Measurements from ENCODE around the gene SUV39H2.
"Not testable (repeated sequence)": the region's sequence is repeated elsewhere in the genome, so short reads cannot be mapped to it uniquely, and the experiment has no call there.

SUV39H2 gene

GRCh38 chr10:14936584-14936983, 57.9 kb downstream of the SUV39H2 start:
- DNase-seq (ENCODE audit: low spot score): no peak

- DNase-seq (ENCODE audit: low spot score): not testable (repeated sequence)
These were observed 60.3 kb downstream of the SUV39H2 start for GRCh38 chr10:14938971-14939370.

- DNase-seq (ENCODE audit: low spot score): not testable (repeated sequence)
These were observed 63.7 kb downstream of the SUV39H2 start for GRCh38 chr10:14942147-14942949.

- not testable (repeated sequence) for DNase-seq (ENCODE audit: low spot score)
These were observed 64.3 kb downstream of the SUV39H2 start for GRCh38 chr10:14942950-14943338.

- DNase-seq (ENCODE audit: low spot score): no peak
These were observed 66.4 kb downstream of the SUV39H2 start for GRCh38 chr10:14945108-14945507.

- DNase-seq (ENCODE audit: low spot score): no peak
These were observed 68.6 kb downstream of the SUV39H2 start for GRCh38 chr10:14947268-14947667.

GRCh38 chr10:14949291-14949690, 70.6 kb downstream of the SUV39H2 start:
- DNase-seq (ENCODE audit: low spot score): no peak

- no peak for DNase-seq (ENCODE audit: low spot score)
These were observed 74.3 kb downstream of the SUV39H2 start for GRCh38 chr10:14952851-14953423.

GRCh38 chr10:14953424-14954000, 74.8 kb downstream of the SUV39H2 start:
- no peak for DNase-seq (ENCODE audit: low spot score)

Measured in LoVo (cell line).